ENCODE measurements around the gene PDCD1.

DNA sequence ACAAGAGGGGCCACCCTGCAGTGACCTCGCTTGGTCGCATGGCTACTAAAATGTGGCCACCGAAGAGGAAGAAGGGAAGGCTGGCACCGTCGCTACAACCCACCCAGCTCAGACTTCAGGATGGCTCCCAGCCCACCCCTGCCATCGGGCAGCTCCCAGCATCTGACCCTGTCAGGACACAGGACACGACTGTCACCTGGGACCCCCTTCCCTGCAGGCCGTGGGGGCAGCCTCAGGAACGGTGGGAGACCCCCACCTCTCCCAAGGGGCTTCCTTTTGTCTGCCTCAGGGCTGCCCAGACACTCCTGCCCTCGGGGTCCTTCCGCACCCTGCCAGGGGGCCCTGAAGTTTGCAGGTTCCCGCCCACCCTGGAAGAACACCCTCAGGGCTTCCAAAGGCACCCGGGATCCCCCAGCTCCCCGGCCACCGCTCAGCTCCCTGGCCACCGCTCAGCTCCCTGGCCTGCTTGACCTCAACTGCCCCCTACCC lies 18.5 kb upstream of the PDCD1 start:
- no peak for TF ChIP-seq EZH2 (IDR thresholded peaks at IDR 0.05; ENCODE audit: insufficient read depth, poor library complexity, severe bottlenecking)
- TF ChIP-seq EZH2phosphoT487 (IDR thresholded peaks at IDR 0.05; ENCODE audit: insufficient read depth, low read depth), result no peak
